GM20431 (cell line): ENCODE measurements around the gene CSRP3.

Experiments
- in situ Hi-C: fragments of 300-500 bp; cut with MseI, MboI; formaldehyde crosslinking; loops from one replicate; pipeline ENCODE4 v1.15.0; 2020; ENCODE audit warnings: low sequenced_read_pairs; ENCODE audit not compliant: unreplicated experiment

CSRP3 gene

GRCh38 chr11:19191530-19192169 is 10.1 kb downstream of the CSRP3 start:
- in situ Hi-C loops = no loop called here

GRCh38 chr11:19187833-19188258 is 13.9 kb downstream of the CSRP3 start:
- in situ Hi-C loops = no loop called here

DNA sequence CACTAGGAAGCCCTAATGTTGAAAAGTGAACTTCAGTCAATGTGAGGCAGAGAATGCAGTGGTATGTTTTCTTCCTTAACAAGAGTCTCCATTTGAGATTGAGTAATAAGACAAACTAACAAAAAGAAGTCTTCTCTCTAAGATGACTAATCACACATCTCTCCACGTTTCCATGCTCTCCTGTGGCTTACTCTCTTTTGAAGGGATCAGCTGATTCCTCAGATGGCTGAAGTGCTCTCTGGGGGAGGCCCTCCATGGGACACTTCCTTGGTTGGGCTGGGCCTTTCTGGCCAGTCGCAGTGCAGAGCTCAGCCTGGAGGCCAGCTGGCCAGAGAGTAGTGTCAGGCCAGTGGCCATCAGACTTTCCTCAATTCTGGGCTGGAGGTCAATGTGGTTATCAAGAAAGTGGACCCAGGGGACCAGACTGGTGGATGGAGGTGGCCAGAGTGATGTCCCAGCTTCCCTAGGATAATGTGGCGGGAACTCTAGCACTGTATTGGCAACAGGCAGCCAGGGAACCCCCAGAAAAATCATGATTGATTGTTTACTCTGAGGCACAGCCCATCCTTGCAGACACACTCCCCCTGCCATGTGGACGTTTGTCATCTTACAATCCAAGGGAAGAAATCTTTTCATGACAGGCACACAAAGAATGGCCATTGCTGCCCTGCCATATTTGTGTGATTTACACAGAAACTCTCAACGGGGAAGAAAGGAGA is 14.5 kb downstream of the CSRP3 start:
- in situ Hi-C loops = no loop called here

GRCh38 chr11:19185516-19186052 is 16.2 kb downstream of the CSRP3 start:
- in situ Hi-C loops = no loop called here

- in situ Hi-C loops = no loop called here
Measured at GRCh38 chr11:19185036-19185435, 16.7 kb downstream of the CSRP3 start.

DNA sequence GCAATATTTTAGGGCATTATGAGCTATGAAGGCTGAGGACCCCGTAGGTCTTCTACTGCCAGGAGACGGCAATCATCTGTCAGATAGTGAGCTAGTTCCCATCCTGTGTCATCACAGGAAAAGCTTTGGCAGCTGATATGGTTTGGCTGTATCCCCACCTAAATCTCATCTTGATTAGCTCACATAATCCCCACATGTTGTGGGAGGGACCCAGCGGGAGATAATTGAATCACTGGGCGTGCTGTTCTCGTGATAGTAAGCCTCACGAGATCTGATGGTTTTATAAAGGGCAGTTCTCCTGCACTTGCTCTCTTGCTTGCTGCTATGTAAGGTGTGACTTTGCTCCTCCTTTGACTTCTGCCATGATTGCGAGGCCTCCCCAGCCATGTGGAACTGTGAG is 18.1 kb downstream of the CSRP3 start:
- in situ Hi-C loops = no loop called here

GRCh38 chr11:19181531-19182261 is 20.1 kb downstream of the CSRP3 start:
- in situ Hi-C loops = no loop called here

- in situ Hi-C loops = no loop called here
Measured at GRCh38 chr11:19176629-19177186, 25.1 kb downstream of the CSRP3 start.

DNA sequence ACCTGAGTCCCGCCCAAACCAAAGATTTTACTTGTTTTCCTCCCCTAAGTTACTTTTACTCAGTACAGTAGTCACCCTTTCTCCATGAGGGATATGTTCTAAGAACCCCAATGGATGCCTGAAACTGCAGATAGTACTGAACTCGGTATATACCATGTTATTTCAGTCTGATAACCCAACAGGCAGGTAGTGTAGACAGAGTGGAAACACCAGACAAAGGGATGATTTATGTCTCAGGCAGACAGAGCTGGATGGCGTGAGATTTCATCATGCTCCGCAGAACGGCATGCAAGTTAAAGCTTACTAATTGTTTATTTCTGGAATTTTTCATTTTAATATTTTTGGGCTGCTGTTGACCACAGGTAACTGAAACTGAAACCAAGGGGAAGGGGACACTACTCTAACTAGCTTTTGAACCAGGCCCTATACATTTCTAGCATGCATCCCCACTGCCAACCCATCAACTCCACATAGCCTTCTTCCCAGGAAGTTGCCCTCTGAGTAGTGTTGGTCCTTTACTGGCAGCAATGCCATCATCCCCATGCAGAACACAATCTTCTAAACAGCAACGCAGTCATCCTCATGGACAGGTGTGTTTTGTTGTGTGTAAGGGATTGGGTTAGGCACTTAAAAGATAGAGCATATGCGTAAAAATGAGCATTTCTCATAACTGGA is 27.7 kb downstream of the CSRP3 start:
- in situ Hi-C loops = no loop called here

DNA sequence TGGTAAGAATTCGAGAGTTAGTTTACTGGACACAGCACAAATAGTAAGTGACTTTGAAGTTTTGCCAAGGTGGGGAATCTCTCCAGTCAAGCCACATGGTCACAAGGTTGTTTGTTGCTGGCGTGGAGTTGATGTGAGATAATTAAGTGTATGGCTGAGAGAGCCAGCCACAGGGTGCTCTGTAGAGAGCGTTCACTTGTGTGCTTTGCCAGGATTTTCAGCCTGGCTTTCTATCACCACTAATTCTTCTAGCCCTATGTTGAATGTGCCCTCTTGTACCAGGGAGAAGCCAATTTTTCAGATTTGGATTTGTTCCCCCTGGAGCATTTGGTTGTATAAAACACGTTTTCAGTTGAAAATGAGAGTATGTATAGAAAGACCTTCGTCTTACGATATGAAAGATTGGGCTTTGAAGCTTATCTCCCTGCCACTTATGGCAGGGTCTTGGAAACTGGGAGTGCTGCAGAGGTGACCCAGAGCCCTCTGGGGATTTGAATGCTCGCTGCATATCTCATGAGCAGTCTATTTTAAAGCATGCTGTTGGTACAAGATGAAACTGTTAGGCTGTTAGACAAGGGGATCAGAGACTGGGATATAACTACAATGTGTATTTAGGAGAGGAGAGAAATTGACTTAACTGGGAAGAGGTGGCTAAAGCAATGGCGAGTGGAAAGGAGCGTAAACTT is 28.6 kb downstream of the CSRP3 start:
- in situ Hi-C loops = no loop called here

DNA sequence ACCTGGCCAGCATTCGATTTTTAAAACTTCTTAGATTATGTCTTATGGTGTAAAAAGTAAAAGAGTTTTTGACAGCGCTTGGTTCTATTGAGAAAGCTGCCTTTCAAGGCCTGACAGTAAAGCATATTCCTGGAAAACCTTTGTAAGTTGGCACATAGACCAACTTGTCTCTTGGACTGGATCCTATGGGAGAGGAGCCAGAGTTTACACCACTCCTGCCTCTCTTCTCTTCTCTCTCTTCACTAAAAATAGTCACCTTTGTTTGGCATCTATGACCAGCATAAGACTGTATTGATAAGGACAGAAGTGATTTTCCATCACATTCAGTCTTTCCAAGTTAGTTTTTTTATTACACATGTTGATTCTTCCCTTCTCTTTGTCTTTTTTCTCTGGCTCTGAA is 33.7 kb downstream of the CSRP3 start:
- in situ Hi-C loops = no loop called here

DNA sequence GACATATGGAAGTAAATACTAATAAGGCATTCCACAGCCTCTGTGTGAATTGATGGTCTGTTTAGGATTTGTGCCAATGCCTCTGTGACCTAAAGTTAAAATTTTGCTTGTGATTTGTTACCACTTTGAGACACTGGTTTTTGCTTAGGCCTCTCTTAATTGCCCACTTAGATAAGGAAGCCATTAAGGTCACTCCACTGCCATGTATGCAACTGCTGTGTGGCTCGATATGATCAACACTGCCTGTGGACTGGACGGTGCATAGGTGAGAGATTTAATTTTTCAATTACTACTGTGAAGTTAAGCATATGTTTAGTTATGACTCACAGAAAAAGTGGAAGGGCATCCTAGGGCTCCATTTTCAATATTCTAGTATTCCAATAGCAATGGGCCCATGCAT is 36.9 kb downstream of the CSRP3 start:
- in situ Hi-C loops = no loop called here

DNA sequence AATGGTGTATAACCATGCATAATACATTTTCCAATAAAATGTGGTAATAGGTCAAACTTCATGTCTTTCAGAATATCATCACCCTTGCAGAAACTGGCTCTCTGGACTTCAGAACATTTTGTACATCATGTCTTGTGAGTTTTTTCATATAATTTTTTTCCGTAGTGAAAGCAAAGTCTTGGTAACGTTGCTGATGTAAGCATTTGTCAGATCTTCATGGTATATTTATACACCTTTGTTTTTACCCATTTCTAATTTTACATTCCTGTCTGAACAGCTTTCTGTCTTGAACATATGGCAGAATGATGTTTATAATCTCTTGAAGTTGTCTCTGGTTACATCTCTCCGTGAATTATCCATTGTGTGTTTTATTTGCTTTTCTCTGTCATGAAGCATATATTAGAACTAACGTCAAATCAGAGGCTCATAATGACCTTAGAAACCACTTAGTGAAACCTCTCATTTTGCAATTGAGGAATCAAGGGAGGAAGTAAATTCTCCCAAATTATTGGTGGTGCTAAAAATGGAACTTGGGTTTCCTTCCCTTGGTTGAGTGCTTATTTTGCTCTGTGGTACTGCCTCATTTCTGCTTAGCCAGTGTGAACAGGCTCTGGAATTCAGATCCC is 37.4 kb downstream of the CSRP3 start:
- in situ Hi-C loops = no loop called here

GRCh38 chr11:19163617-19164016 is 38.2 kb downstream of the CSRP3 start:
- in situ Hi-C loops = no loop called here

- in situ Hi-C loops = no loop called here
Measured at GRCh38 chr11:19162951-19163505, 38.8 kb downstream of the CSRP3 start.

GRCh38 chr11:19161651-19162050 is 40.1 kb downstream of the CSRP3 start:
- in situ Hi-C loops = no loop called here

DNA sequence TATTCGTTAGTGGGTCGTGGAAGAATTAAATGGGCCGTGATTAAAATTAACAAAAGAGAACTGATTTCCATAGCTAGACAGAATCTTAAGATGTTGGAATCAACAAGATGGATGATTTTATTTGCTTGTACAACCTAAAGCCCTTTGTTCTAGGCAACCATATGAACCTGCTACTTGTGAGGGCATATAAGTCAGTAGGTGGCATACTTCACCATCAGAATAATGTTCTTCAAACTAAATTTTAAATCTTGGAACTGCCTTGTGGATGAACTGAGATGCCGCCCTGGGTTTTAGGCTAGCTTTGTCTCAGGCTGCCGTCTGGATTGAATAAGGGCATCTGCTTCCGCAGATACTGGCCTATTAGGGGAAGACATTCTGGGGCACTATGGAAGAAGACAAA is 40.9 kb downstream of the CSRP3 start:
- in situ Hi-C loops = no loop called here

DNA sequence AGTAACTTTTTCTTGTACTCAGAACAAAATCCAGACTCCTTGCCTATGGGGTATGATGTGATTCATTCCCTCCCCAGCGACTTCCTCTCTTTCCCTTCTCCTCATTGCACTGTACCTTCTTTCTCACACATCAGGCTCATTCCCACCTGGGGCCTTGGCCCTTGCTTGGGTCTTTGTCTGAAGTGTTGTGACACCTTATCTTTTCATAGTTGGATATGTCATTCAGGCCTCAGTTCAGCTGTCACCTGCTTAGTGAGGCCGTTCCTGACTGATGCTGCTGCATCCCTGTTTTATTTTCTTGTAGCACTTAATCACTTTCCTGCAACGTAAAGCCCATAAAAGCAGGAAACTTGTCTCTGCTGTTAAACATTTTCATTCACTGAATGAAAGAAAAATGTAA is 44.9 kb downstream of the CSRP3 start:
- in situ Hi-C loops = no loop called here

- in situ Hi-C loops = no loop called here
Measured at GRCh38 chr11:19145319-19145718, 56.5 kb downstream of the CSRP3 start.
